GM12878 (cell line): ENCODE data around the gene SAFB. TPM values are rescaled to one million over a fixed set of nuclear protein-coding genes. Genes with fewer than 3 reads are reported as not detected.

ENCODE experiments used
- ASH2L ChIP-seq: fragments of 300-600, 200-600 bp; sonication (generic); IDR thresholded peaks from 2 replicates; pipeline ENCODE4 v1.6.1; 2017; ENCODE audit warnings: low read depth, mild to moderate bottlenecking, borderline replicate concordance
- CBX3 ChIP-seq: fragments of 200-600 bp; sonication (generic); IDR thresholded peaks from 2 replicates; pipeline ENCODE4 v1.6.1; 2016; ENCODE audit warnings: low read depth, borderline replicate concordance
- EED ChIP-seq: sonication (generic); IDR thresholded peaks from 2 replicates; pipeline ENCODE4 v1.6.1; 2016; ENCODE audit warnings: antibody characterized with exemption, low read depth
- EZH2 ChIP-seq: IDR thresholded peaks from 2 replicates; pipeline ENCODE4 v1.6.1; 2012; ENCODE audit warnings: low read depth, mild to moderate bottlenecking, control low read depth, inconsistent platforms, low read length, borderline replicate concordance; ENCODE audit not compliant: control insufficient read depth
- GABPA ChIP-seq: IDR thresholded peaks from 2 replicates; pipeline ENCODE4 v1.6.1; 2014; ENCODE audit warnings: antibody characterized with exemption, low read depth, mild to moderate bottlenecking, inconsistent platforms
- GATAD2B ChIP-seq: fragments of 450-650 bp; conservative IDR thresholded peaks from 2 replicates; pipeline ENCODE4 v1.6.1; 2017; ENCODE audit warnings: low read depth, mild to moderate bottlenecking, moderate library complexity
- HSF1 ChIP-seq: fragments of 150-350 bp; IDR thresholded peaks from 2 replicates; pipeline ENCODE4 v1.6.1; 2014; ENCODE audit warnings: mild to moderate bottlenecking, low read depth, low read length
- IKZF1 ChIP-seq: fragments of 450-650 bp; conservative IDR thresholded peaks from 2 replicates; pipeline ENCODE4 v1.6.1; 2017; ENCODE audit warnings: antibody characterized with exemption, mild to moderate bottlenecking
- MTA2 ChIP-seq: fragments of 450-650 bp; IDR thresholded peaks from 2 replicates; pipeline ENCODE4 v1.6.1; 2016; ENCODE audit warnings: low read depth, mild to moderate bottlenecking, moderate library complexity
- PAX8 ChIP-seq: fragments of 450-650 bp; IDR thresholded peaks from 2 replicates; pipeline ENCODE4 v1.6.1; 2017; ENCODE audit warnings: mild to moderate bottlenecking, moderate library complexity
- POLR2AphosphoS5 ChIP-seq: IDR thresholded peaks from 2 replicates; pipeline ENCODE4 v1.6.1; 2011; ENCODE audit warnings: mild to moderate bottlenecking, low read length, inconsistent platforms
- REST ChIP-seq: IDR thresholded peaks from 2 replicates; pipeline ENCODE4 v1.6.1; 2012; ENCODE audit warnings: mild to moderate bottlenecking, low read depth, low read length
- SMAD5 ChIP-seq: IDR thresholded peaks from 2 replicates; pipeline ENCODE4 v1.6.1; 2016; ENCODE audit warnings: antibody characterized with exemption, low read depth
- SMARCA5 ChIP-seq: fragments of 450-650 bp; IDR thresholded peaks from 2 replicates; pipeline ENCODE4 v1.6.1; 2017; ENCODE audit warnings: mild to moderate bottlenecking
- SPI1 ChIP-seq: IDR thresholded peaks from 2 replicates; pipeline ENCODE4 v1.6.1; 2011; ENCODE audit warnings: low read depth, mild to moderate bottlenecking, low read length, moderate library complexity, borderline replicate concordance; ENCODE audit not compliant: insufficient read depth
- SREBF1 ChIP-seq: IDR thresholded peaks from 2 replicates; pipeline ENCODE4 v1.6.1; 2012; ENCODE audit warnings: mild to moderate bottlenecking, low read length
- SREBF2 ChIP-seq: IDR thresholded peaks from 2 replicates; pipeline ENCODE4 v1.6.1; 2012; ENCODE audit warnings: mild to moderate bottlenecking, low read length
- TARDBP ChIP-seq: IDR thresholded peaks from 2 replicates; pipeline ENCODE4 v1.6.1; 2016; ENCODE audit warnings: borderline replicate concordance
- TBL1XR1 ChIP-seq: IDR thresholded peaks from 2 replicates; pipeline ENCODE4 v1.6.1; 2012; ENCODE audit warnings: low read depth, low read length, improper control_type of control experiment
- TCF7 ChIP-seq: IDR thresholded peaks from 2 replicates; pipeline ENCODE4 v1.6.1; 2014; ENCODE audit warnings: antibody characterized with exemption, borderline replicate concordance
- ZNF592 ChIP-seq: fragments of 450-650 bp; IDR thresholded peaks from 2 replicates; pipeline ENCODE4 v1.6.1; 2017; ENCODE audit warnings: mild to moderate bottlenecking, moderate library complexity
- polyA plus RNA-seq, 11 experiments: library from polyadenylated mRNA; depleted of rRNA in 4 of 11; unstranded in 6 of 11; stranded (reverse) in 5 of 11; fragments of >200 nt; fragmentation: Nextera tagmentation in 4 of 11; fragmentation: Illumina TruSeq in 1 of 11; extraction: Ambion mirVana in 4 of 11; extraction: Trizol in 1 of 11; gene quantifications; 1 replicate in 1 of 11; 2 replicates in 10 of 11; pipeline versions ENCODE4 v1.2.1 to v1.2.3, GENCODE V29; 2011 to 2016; ENCODE audit warnings: inconsistent platforms in 2 of 11, missing spikeins in 2 of 11, low read depth in 1 of 11
- total RNA-seq, 4 experiments: library from RNA; depleted of rRNA in 3 of 4; stranded (reverse); fragments of >200 nt in 3 of 4; fragmentation: Illumina TruSeq in 1 of 4; extraction: Trizol in 1 of 4; gene quantifications; 2 replicates each; pipeline versions ENCODE4 v1.2.1 to v1.2.3, GENCODE V29; 2013 to 2021

Gene SAFB
- total and polyA plus RNA-seq, 10 of the 15 experiments (the other 5 are each of a cell fraction or from before 2014, with no cell fraction given) = 1.6 to 131 (median 61.2) TPM

- no peak for TF ChIP-seq REST
- TF ChIP-seq GABPA = peak; percentile 86
- TF ChIP-seq HSF1 = no peak
- TF ChIP-seq ZNF592 = no peak
- TF ChIP-seq POLR2AphosphoS5 = 0 out of 2 replicates have a peak, but pooled peaks have one; percentile 82
- TF ChIP-seq PAX8 = no peak
- peak; percentile 53; the same call in 1 of the 2 replicates for TF ChIP-seq SMAD5
- TF ChIP-seq SMARCA5 = 0 out of 2 replicates have a peak, but pooled peaks have one; percentile 34
- TF ChIP-seq IKZF1 = peak; percentile 100
- TF ChIP-seq CBX3 = no peak
- TF ChIP-seq MTA2 = no peak
- TF ChIP-seq EED = no peak
- peak; percentile 79 for TF ChIP-seq TARDBP
- TF ChIP-seq SREBF2 = no peak
- peak; percentile 92 for TF ChIP-seq SREBF1
- TF ChIP-seq EZH2 = no peak
- TF ChIP-seq TCF7 = no peak
- peak; percentile 76; the same call in 1 of the 2 replicates for TF ChIP-seq ASH2L
- TF ChIP-seq TBL1XR1 = peak; percentile 58; the same call in 1 of the 2 replicates
- TF ChIP-seq SPI1 = no peak
- TF ChIP-seq GATAD2B = peak; percentile 75; the same call in 1 of the 2 replicates
These were observed 57.8 kb downstream of the SAFB start, which contains the start of the genes HSD11B1L and MICOS13 (continued) for GRCh38 chr19:5680437-5681368.
